GM10248 (cell line): ENCODE results near the gene NAV3.

Experiments used
- CTCF ChIA-PET: fragments of 300-600 bp; sonication (Branson Sonifier 250); formaldehyde crosslinking; extraction: SDS; loops from one replicate; lab custom pipeline; 2021; ENCODE audit warnings: antibody characterized with exemption; lab: Yijun Ruan, JAX
- POLR2A ChIA-PET: fragments of 350-650 bp; sonication (Branson Sonifier 250); formaldehyde crosslinking; extraction: SDS; loops from one replicate; lab custom pipeline; 2020; ENCODE audit warnings: antibody characterized with exemption; lab: Yijun Ruan, JAX
- DNase-seq: peaks from one replicate; pipeline ENCODE4 v3.0.0; 2012; ENCODE audit errors: extremely low spot score
- TF ChIP-seq, protein P1 (sequence below): IDR thresholded peaks from 2 replicates; pipeline ENCODE4 v1.5.1; 2012; ENCODE audit warnings: mild to moderate bottlenecking, low read depth; ENCODE audit errors: extremely low read depth, missing control alignments, control extremely low read depth

Gene NAV3

DNA sequence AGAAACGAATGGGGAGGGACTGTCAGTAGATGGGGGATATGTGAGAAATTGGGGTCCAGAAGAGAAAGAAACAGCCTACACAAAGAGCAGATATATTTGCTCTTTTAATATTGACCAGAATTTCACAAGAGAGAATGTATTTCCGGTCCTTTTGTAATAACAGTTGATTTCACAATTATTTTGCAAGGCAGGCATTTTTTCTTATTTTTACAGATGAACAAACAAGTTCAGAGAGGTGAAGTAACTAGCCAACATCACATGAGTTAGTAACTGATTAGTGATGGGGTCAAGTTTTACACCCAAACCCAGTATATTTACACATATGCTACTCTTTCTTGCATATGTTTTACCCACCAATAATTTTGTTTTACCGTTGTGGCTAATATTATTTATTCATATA is 188.2 kb downstream of the NAV3 start:
- CTCF ChIA-PET: no interaction called here
- no peak for DNase-seq
- TF ChIP-seq, protein P1, sequence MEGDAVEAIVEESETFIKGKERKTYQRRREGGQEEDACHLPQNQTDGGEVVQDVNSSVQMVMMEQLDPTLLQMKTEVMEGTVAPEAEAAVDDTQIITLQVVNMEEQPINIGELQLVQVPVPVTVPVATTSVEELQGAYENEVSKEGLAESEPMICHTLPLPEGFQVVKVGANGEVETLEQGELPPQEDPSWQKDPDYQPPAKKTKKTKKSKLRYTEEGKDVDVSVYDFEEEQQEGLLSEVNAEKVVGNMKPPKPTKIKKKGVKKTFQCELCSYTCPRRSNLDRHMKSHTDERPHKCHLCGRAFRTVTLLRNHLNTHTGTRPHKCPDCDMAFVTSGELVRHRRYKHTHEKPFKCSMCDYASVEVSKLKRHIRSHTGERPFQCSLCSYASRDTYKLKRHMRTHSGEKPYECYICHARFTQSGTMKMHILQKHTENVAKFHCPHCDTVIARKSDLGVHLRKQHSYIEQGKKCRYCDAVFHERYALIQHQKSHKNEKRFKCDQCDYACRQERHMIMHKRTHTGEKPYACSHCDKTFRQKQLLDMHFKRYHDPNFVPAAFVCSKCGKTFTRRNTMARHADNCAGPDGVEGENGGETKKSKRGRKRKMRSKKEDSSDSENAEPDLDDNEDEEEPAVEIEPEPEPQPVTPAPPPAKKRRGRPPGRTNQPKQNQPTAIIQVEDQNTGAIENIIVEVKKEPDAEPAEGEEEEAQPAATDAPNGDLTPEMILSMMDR: no peak
- POLR2A ChIA-PET: no interaction called here

DNA sequence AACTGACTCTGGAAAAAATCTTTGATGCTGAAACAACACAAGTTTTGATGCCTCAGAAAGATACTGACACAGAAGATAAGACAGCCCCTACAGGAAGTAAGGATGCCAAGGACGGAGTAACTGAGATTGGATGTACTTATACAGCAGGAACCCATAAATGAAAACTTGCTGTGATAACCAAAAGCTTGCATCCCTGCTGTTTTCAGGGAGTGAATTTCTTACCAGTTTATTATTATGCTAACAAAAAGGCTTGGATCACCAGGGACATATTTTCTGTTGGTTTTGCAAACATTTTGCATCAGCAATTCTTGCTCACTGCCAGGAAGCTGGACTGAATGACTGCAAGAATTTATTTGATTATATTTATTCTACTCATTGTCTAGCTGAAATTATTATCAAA is 197.7 kb downstream of the NAV3 start:
- TF ChIP-seq, protein P1: no peak
- no peak for DNase-seq
- POLR2A ChIA-PET: no interaction called here
- CTCF ChIA-PET: no interaction called here

DNA sequence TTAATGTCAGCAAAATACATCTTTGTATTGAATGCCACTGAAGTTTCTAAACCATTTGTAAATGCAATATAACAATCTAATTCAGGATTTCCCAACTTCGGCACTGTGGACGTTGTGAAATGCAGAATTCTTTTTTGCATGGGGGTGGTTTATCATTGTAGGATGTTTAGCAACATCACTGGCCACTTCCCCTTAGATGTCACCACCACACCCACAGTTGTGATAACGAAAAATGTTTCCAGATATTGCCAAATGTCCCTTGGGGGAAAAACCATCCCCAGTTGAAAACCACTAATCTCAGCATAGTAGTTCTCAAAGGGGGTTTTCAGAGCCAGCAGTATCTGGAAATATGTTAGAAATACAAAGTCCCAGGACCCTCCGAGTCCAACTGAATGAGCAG is 203.3 kb downstream of the NAV3 start:
- no peak for DNase-seq
- TF ChIP-seq, protein P1: no peak
- ChIA-PET POLR2A (no interaction called here), CTCF (no interaction called here)

DNA sequence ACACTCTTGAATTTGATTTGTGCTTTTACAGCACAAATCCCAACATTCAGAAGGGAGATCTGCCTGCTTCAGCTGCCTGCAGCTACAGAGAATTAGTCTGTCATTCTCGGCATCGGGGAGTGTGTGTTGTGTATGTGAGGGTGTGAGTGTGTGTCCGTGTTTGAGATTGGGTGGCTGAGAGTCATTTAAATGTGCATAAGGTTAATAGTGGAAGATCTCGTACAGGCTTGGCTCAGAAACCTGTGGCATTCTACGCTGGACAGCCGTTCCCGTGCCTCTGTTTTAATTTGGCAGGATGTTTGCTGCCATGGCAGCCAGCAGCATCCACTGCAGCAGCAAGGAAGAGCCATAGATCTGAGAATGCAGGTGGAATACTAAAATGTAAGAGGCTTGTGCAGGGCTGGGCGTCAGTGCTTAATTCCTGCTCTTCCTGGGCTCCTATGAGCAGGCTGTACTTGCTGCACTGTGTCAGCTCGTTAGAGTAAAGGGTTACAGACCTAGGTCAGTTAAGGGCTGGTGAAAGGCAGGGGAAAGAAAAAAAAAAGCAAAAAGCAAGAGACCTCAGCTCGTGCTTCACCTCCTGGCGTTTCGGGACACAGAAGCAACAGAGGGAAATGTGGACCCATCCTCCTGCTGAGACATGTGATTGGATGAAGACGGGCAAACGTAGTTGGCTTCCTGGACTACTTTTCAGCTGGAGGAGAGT is 205.4 kb downstream of the NAV3 start:
- DNase-seq: no peak
- ChIA-PET CTCF (no interaction called here), POLR2A (no interaction called here)
- TF ChIP-seq, protein P1: no peak

DNA sequence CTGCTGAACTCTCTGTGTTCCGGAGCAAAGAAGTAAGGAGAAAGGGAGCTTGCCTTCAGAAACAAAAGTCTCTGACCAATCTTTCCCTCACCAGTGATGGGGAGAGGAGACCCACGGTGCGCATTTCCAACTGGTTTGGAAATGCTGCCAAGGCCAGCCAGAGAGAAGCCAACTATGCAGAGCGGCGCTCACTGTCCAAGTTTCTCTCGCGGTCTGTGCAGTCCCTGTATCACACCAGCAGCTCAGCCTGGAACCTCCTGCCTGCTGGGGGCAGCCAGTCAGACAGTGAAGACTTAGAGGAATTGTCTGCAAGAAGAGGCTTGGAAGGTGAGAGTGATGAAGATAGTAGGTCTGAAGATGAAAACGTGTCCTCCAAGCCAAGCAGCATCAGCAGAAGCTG is 206.2 kb downstream of the NAV3 start:
- POLR2A ChIA-PET: no interaction called here
- DNase-seq: no peak
- CTCF ChIA-PET: interaction anchor here (1.2 kb wide), 1 partner anchor 83 kb away, joined by 3 read pairs; no protein-coding TSS in a partner anchor
- TF ChIP-seq, protein P1: no peak

DNA sequence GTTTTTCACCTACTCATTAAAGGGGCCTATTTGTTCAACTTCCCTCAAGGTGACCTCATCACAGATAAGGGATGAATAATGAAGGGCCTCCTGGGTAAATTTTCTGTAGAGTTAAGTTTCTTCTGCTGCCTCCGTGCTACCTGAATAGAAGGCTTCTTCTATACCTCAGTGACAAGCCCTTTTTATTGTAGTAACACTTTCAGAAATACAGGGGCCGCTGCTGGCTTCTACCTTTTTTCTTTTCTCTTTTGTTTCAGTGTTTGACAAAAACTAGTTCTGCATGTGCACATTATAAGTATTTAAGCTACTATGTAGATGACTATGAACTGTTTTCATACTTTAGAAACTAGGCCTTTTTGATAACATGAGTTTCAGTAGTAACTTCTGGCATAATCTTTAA is 207.0 kb downstream of the NAV3 start:
- TF ChIP-seq, protein P1: no peak
- DNase-seq: no peak
- ChIA-PET POLR2A (no interaction called here), CTCF (interaction anchor here (1.2 kb wide), 1 partner anchor 82 kb away, joined by 3 read pairs; no protein-coding TSS in a partner anchor)
